ENCODE data around the gene CUL9.
"Not testable (repeated sequence)": the region's sequence is repeated elsewhere in the genome, so short reads cannot be mapped to it uniquely, and the experiment has no call there.

The CUL9 gene

DNA sequence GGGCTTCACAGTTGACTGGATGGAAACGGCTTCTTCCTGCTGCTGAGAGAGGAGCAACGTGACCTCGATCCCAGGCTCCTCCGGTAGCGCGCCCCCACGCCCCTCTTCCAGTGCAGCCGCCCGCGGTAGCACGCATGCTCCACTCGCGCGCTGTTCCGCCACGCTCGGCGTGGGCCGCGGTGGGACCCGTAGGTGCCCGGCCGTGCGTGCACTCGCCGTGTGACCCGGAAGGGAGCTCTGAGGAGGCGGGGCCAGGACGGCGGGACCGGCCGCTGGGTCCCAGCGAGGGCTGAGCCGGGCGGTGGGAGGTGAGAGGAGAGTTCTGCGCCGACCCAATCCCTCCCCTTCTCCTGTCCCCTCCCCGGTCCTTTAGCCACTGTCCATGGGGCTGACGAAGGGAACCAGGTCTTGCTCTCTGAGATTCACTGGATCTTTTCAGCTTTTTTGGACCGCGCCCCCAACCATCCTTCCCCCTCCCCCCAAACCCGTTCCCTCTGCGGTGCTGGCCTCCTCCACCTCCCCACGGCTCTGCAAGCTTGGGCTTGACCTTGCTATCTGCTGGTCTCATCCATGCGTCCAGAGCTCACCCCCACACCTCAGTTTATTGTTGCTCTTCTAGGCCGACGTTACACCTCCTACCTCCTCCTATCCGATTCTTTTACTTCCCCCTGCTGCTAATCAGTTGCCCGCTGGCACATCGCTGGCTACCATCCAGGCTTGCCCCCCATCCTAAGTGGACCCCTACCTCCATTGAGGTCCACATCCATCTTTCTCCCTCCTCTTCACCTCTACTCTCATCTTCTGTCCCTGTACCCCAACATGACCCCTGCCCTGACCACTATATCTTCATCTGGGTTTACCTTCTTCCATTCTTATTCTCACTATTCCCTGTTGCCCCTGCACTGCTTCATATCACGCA lies at the start of gene CUL9:
TSS of gene CUL9 (plus strand) at position 255 of the 919 bp plus-strand sequence. CDS start 2,115 bp downstream, outside the sequence.
- DNase-seq (ENCODE audit: low read depth in 2 of 3, low spot score in 2 of 3) = peak; percentile 52 to 67 (median 58)

DNA sequence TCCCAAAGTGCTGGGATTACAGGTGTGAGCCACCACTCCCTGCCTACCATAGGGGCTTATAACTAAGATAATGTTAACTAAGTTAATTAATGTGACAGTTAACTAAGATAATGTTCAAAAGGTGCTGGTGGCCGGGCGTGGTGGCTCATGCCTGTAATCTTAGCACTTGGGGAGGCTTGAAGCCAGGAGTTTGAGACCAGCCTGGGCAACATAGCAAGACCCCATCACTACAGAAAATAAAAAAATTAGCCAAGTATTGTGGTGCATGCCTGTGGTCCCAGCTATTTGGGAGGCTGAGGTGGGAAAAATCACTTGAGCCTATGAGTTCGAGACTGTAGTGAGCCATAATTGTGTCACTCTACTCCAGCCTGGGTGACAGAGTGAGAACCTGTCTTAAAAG lies 43.7 kb upstream of the CUL9 start:
- no peak for DNase-seq (ENCODE audit: low read depth in 2 of 3, low spot score in 2 of 3)

DNA sequence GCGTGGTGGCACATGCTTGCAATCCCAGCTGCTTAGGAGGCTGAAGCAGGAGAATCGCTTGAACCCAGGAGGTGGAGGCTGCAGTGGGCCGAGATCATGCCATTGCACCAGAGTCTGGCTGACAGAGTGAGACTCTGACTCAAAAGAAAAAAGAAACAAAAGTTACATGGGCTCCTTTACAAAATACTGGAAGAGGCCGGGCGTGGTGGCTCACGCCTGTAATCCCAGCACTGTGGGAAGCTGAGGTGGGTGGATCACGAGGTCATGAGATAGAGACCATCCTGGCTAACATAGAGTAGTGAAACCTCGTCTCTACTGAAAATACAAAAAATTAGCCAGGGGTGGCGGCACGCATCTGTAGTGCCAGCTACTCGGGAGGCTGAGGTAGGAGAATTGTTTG lies 42.0 kb upstream of the CUL9 start:
- not testable (repeated sequence) for DNase-seq (ENCODE audit: low read depth in 2 of 3, low spot score in 2 of 3)

DNA sequence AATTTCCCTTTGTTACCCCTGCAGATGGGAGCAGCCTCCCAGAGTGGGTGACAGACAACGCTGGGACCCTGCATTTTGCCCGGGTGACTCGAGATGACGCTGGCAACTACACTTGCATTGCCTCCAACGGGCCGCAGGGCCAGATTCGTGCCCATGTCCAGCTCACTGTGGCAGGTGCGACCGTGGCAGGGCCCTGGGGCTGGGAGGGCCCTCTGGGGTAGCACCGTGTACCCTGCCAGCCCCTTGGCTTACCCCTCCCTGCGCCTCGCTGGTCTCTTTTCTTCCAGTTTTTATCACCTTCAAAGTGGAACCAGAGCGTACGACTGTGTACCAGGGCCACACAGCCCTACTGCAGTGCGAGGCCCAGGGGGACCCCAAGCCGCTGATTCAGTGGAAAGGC lies 40.4 kb upstream of the CUL9 start:
- no peak for DNase-seq (ENCODE audit: low read depth in 2 of 3, low spot score in 2 of 3)

DNA sequence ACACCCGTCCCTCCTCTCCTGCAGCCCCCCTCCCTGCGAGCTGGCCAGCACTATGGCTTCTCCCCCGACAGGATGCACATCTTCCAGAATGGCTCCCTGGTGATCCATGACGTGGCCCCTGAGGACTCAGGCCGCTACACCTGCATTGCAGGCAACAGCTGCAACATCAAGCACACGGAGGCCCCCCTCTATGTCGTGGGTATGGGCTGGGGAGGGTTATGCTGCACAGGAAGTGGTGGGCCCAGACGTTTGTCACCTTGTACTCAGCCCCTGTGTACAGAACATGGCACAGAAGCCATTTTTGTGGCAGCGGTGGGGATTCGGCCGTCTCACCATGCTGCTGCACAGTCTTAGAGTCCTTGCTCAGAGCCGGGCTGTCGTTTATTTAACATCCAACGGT lies 39.9 kb upstream of the CUL9 start:
- peak in 1 of 3 experiments; percentile 4 for DNase-seq (ENCODE audit: low read depth in 2 of 3, low spot score in 2 of 3)

DNA sequence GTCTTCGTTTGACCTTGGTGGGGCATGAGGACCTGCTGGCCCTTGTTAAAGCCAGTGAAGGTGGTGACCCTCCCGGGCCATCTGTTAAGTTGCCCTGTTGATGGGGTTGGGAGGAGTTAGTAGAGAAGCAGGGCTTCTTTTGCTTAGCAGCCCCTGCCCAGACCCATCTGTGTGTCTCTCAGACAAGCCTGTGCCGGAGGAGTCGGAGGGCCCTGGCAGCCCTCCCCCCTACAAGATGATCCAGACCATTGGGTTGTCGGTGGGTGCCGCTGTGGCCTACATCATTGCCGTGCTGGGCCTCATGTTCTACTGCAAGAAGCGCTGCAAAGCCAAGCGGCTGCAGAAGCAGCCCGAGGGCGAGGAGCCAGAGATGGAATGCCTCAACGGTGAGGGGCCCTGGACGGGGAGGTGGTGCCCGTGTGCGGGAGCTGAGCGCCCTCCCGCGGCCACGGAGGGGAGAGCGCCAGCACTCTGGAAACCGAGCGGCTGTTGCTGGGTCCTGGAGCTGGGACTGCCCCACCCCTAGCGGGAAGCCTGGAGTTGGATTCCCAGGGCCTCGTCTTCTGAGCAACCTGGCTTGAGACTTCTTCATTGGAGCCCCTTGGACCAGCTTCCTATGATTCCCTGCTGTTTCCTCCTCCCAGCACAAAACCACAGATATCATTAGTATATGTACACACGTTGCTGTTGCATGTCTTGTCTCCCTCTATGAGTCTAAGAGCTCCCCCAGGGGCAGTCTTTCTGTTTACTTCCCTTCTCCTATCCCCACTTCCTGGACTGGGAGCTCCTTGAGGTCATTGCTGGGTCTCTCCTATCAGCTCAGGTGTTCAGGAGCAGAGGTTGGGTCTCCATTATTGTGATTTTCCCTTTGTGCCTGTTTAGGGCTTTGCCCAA lies 38.5 kb upstream of the CUL9 start:
- DNase-seq (ENCODE audit: low read depth in 2 of 3, low spot score in 2 of 3) = peak; percentile 63 to 70 (median 64)

DNA sequence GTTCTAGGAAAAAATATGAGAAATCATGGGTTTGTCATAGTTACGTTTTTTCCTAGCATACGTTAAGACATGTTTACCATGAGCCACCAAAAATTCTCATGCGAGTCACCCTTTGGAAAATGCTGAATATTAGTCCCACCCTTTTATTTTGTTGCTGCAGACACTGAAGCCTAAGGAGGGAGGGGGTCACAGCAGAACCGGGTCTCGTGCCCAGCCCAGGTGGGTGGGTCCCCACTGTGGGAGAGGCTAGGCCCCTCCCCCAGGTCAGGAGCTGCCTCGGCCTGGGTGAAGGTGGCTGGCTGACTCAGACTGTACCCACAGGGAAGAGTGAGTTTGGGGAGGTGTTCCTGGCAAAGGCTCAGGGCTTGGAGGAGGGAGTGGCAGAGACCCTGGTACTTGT lies 37.1 kb upstream of the CUL9 start:
- no peak for DNase-seq (ENCODE audit: low read depth in 2 of 3, low spot score in 2 of 3)

DNA sequence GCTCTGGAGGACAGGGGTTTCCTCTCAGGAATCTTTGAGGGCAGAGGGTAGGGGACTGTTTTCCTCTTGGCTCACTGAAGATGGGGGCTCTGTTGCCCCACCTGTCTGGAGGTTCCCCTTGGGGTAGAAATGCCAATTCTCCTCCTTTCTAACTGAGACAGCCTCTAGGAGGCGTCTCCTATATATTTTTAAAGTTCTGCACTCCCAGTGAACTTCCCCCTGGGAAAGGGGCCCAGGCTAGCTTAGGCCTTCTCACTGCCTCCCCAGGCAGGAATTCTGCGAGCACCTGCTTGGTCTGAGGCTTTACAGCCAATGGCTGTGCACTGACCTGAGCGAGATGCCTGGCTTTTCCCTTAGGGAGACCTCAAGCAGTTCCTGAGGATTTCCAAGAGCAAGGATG lies 35.7 kb upstream of the CUL9 start:
- no peak for DNase-seq (ENCODE audit: low read depth in 2 of 3, low spot score in 2 of 3)

DNA sequence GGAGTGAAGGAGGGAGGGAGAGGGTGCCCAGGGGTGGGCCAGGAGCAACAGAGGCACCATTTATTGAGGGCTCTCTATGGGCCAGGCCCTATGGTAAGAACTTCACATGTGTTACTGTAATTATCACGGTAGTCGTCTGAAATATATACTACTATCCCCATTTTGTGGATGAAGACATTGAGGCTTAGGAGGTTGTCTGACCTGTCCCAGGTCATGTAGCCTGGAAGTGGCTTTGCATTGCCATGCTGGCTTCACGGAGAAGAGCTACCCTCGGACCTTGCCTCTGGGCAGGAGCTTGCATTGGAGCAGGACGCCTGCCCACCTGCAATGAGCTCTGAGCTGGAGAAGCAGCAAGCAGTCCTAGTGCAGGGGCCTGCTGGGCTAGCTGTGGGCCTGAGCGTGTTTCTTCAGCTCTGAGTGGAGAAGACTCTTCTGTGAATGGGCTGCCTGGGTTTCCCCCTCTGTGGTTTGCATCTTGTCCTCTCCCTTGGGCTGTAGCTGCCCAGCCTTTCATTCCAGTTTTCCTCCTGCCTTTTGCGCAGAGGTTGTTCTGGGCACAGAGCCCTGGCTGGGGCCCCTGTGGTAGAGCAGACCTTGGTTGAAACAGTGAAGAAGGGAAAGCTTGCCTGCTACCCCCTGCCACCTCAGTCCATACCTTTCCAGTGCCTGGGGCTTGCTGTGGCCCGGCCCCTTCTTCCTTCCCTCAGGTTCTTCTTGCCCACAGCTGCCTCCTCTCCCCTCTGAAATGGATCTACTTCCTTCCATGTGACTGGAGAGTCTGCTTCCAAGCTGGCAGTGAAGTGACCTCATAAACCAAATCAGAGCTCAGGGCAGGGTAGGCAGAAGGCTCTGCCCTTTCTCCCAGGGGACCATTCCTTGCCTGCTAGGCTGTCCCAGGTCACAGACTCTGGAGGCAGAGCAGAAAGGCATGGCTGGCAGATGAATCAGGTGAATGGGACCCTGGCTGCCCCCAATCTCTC lies 35.0 kb upstream of the CUL9 start:
- no peak for DNase-seq (ENCODE audit: low read depth in 2 of 3, low spot score in 2 of 3)

DNA sequence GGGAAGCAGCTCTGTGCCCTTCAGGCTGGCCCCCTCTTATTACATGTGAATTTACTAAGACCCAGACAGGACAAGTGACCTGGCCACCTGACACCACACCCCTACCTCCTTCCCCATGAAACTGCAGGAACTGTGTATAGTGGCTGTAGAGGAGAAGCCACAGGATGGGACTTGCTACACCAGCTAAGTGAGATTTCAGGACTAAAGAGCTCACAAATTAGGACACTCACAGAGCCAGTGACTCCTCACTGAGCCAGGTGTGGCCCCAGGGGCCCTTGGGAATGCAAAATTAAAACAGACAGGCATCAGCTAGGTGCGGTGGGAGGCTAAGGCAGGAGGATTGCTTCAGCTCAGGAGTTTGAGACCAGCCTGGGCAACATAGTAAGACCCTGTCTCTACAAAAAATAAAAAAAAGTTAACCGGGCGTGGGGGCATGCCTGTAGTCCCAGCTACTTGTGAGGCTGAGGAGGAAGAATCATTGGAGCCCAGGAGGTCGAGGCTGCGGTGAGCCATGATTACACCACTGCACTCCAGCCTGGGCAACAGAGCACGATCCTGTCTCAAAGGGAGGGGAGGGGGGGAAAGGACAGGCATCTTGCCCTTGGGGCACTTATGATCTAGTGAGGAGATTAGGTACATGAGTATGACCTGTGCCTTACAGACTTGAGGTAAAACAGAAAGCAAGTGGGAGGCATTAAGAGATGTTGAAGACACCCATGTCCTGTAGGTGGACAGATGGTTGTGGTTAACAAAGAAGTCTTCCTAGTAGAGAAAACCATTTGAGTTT lies 34.1 kb upstream of the CUL9 start:
- DNase-seq (ENCODE audit: low read depth in 2 of 3, low spot score in 2 of 3) = no peak

DNA sequence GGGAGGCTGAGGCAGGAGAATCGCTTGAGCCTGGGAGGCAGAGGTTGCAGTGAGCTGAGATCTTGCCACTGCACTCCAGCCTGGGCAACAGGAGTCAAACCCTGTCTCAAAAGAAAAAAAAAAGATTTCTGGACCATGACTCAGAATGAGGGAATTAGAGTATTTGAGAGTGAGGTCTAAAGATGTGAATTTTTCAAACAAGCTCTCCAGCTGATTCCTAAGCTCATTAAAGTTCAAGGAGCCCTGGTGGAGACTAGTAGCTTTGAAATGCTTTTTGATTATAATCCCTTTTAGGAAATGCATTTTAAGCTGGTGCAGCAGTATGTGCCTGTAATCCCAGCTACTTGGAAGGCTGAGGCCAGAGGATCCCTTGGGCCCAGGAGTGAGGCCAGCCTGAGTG lies 32.7 kb upstream of the CUL9 start:
- DNase-seq (ENCODE audit: low read depth in 2 of 3, low spot score in 2 of 3) = no peak

DNA sequence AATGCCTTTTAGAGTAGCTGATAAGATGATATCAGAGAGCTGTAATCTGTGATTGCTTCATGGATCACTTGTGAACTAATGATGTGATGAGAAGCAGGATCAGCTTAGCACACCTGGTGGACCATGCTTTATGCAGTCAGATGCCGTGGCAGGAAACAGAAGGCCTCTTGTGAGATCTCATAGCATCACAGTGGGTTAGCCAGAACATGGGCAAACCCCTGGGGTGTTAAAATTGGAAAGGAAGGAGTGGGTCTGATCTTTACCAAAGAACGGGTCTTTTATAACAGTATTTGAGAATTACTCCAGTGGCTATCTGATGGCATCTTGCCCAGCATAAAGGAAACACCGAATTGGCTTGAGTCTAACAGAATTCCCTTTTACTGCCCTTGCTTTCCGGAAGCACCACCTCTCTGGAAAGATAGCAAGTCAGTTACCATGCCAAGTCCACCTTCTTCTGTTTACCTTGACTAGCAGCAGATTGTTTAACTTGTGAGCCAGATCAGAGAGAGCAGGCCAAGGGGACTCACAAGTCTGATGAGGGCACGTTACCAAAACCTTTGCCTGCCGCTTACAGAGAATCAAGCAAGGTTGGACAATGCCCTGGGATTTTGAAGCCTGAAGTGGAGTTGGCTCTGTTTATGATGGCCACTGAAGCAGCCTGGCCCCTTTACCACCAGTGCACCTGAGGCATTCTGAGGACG lies 31.8 kb upstream of the CUL9 start:
- no peak for DNase-seq (ENCODE audit: low read depth in 2 of 3, low spot score in 2 of 3)

DNA sequence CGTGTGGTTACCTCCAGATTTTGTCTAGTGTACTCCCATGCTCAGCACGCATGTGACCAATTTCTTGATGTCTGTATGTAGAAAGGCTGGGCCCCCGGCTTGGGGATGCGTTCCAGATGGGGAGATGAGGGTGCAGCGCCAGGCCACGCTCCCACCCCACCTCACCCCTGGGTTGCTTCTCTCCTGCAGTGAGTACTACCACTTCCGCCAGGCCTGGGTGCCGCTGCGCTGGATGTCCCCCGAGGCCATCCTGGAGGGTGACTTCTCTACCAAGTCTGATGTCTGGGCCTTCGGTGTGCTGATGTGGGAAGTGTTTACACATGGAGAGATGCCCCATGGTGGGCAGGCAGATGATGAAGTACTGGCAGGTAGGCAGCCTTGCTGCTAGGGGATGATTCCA lies 22.4 kb upstream of the CUL9 start:
- DNase-seq (ENCODE audit: low read depth in 2 of 3, low spot score in 2 of 3) = no peak

DNA sequence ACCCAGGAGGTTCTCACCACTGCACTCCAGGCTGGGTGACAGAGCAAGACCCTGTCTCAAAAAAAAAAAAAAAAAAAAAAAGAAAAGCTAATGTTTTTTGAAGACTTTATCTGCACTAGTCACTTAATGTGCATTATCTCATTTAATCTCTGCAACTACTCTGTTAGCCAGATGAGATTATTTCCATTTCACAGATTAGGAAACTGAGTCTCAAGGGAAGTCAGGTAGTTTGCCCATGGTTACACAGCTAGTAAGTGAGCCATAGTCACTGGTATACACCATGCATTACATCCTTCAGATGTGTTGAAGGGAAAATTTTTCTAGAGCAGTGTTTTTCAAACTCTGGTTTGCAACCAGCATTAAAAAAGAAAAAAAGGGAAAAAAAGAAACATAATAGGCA lies 18.1 kb upstream of the CUL9 start:
- no peak for DNase-seq (ENCODE audit: low read depth in 2 of 3, low spot score in 2 of 3)

DNA sequence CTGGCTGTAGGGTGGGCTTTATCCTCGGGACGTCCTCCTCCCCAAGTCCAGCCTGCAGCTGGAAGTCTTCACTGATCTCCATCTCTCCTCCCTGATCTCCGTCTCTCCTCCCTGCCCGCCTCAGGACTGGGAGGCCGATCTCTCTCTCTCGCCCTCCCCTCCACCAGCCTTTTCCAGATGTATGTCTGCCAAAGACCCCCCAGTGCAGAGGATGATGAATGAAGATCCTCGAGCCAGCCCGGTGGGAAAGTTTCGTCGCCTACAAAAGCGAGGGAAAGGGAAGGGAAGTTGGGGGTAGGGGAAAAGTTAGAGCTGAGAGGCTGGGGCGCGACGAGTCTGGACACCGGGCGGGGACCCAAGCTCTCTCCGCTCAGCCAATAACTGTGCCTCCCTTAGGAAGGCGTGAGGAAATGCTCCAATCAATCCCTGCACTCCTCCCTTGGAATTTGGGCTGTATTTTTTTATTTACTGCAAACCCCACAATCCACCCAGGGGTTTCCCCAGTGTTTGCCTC lies 11.5 kb upstream of the CUL9 start:
- no peak for DNase-seq (ENCODE audit: low read depth in 2 of 3, low spot score in 2 of 3)

DNA sequence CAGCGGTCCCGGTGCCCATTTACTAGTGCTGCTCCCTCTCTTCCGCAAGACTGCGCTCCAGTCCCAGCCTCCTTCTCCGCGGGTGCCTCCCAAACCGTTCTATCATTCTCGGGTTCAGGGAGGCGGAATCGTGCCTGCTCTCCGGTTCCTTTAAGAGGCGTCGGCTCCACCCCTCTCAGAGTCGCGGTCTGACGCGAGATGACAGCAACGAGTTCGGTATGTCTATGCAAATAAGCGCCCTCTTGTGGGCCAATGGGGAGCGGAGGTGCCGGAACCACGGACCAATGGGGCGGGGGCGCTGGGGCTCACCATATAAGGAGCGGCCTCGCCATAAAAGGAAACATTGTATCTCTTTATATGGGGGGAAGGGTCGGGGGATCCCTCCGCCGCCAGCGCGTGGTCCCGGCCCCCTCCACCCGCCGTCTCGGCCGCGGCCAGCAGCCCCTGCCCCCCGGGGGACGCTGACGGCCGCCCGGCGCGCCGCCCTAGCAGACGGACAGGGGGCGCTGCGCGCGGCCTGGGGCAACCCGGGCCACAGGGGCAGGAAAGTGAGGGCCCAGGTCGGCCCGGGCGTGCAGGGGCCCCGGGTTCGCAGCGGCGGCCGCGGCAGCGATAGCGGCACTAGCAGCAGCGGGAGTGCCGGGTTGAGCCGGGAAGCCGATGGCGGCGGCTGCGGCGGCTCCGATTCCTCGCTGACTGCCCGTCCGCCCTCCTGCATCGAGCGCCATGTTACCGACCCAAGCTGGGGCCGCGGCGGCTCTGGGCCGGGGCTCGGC lies 10.9 kb upstream of the CUL9 start, which contains the start of gene SRF:
TSS of gene SRF (plus strand) at position 339 of the 776 bp plus-strand sequence. CDS start at position 727, 388 bp downstream.
- DNase-seq (ENCODE audit: low read depth in 2 of 3, low spot score in 2 of 3) = peak; percentile 91 to 98 (median 97)

DNA sequence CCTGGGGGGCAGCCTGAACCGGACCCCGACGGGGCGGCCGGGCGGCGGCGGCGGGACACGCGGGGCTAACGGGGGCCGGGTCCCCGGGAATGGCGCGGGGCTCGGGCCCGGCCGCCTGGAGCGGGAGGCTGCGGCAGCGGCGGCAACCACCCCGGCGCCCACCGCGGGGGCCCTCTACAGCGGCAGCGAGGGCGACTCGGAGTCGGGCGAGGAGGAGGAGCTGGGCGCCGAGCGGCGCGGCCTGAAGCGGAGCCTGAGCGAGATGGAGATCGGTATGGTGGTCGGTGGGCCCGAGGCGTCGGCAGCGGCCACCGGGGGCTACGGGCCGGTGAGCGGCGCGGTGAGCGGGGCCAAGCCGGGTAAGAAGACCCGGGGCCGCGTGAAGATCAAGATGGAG lies 10.3 kb upstream of the CUL9 start:
- no peak for DNase-seq (ENCODE audit: low read depth in 2 of 3, low spot score in 2 of 3)
